IMR-90 (cell line): Measurements from ENCODE around the gene DGKB. TPM values are rescaled to one million over a fixed set of nuclear protein-coding genes. Genes with fewer than 3 reads are reported as not detected.

Experiments used
- ATAC-seq: fragments of 200-7000 bp; cut with Tn5 transposase; 2 replicates; pipeline ENCODE4 v1.9.1; 2020; ENCODE audit warnings: low read depth, mild to moderate bottlenecking, moderate library complexity
- BruUV-seq: library from RNA; stranded (reverse); fragments of 400-500 nt; replicated peaks from 2 replicates; lab custom pipeline; 2021; lab: Mats Ljungman, UMichigan
- CTCF ChIA-PET: fragments of 300-600 bp; formaldehyde crosslinking; extraction: SDS; loops from one replicate; lab custom pipeline; 2021; ENCODE audit warnings: antibody characterized with exemption; lab: Yijun Ruan, JAX
- POLR2A ChIA-PET: fragments of 300-600 bp; sonication (Branson Sonifier 250); formaldehyde crosslinking; loops from one replicate; lab custom pipeline; 2022; ENCODE audit warnings: antibody characterized with exemption; ENCODE audit not compliant: unreplicated experiment; lab: Charles Lee
- DNase-seq: peaks from one replicate; pipeline ENCODE4 v3.0.0; 2013
- H2AFZ ChIP-seq: replicated peaks from 2 replicates; pipeline ENCODE3; 2013; ENCODE audit warnings: low read length, mild to moderate bottlenecking; ENCODE audit not compliant: poor library complexity
- H2AK5ac ChIP-seq: 2 replicates; pipeline ENCODE4 v1.6.1; 2013; ENCODE audit warnings: low read depth, low read length, inconsistent platforms
- H2AK9ac ChIP-seq: replicated peaks from 2 replicates; pipeline ENCODE3; 2013; ENCODE audit warnings: mild to moderate bottlenecking, low read depth, low read length, moderate library complexity; ENCODE audit not compliant: poor library complexity
- H2BK120ac ChIP-seq: 2 replicates; pipeline ENCODE4 v1.6.1; 2013; ENCODE audit warnings: low read depth, low read length, inconsistent platforms
- H2BK15ac ChIP-seq: 3 replicates; pipeline ENCODE4 v1.6.1; 2013; ENCODE audit warnings: low read depth, low read length, inconsistent platforms
- H2BK20ac ChIP-seq: 2 replicates; pipeline ENCODE4 v1.6.1; 2013; ENCODE audit warnings: low read depth, mild to moderate bottlenecking, inconsistent platforms, low read length, moderate library complexity
- H2BK5ac ChIP-seq: 2 replicates; pipeline ENCODE4 v1.6.1; 2013; ENCODE audit warnings: mild to moderate bottlenecking, low read depth, low read length, inconsistent platforms; ENCODE audit not compliant: poor library complexity, severe bottlenecking
- H3K14ac ChIP-seq: replicated peaks from 2 replicates; pipeline ENCODE4 v1.6.1; 2013; ENCODE audit warnings: low read depth, low read length, inconsistent platforms
- H3K18ac ChIP-seq: 2 replicates; pipeline ENCODE4 v1.6.1; 2013; ENCODE audit warnings: low read depth, low read length, control low read depth
- H3K23ac ChIP-seq: 2 replicates; pipeline ENCODE4 v1.6.1; 2013; ENCODE audit warnings: low read depth, low read length, inconsistent platforms
- H3K27ac ChIP-seq: 2 replicates; pipeline ENCODE4 v1.5.1; 2013; ENCODE audit warnings: mild to moderate bottlenecking, control low read depth, low read length; ENCODE audit not compliant: insufficient read depth
- H3K27me3 ChIP-seq: 2 replicates; pipeline ENCODE4 v1.6.1; 2013; ENCODE audit warnings: low read length; ENCODE audit not compliant: control insufficient read depth, insufficient read depth
- H3K36me3 ChIP-seq: 2 replicates; pipeline ENCODE4 v1.6.1; 2013; ENCODE audit warnings: low read length, mixed read lengths; ENCODE audit not compliant: control insufficient read depth, insufficient read depth
- H3K4ac ChIP-seq: 2 replicates; pipeline ENCODE4 v1.6.1; 2013; ENCODE audit warnings: low read depth, low read length, inconsistent platforms
- H3K4me1 ChIP-seq: 2 replicates; pipeline ENCODE4 v1.6.1; 2013; ENCODE audit warnings: low read length, mixed read lengths; ENCODE audit not compliant: control insufficient read depth, insufficient read depth
- H3K4me2 ChIP-seq: 2 replicates; pipeline ENCODE4 v1.6.1; 2013; ENCODE audit warnings: low read depth, mild to moderate bottlenecking, control low read depth, low read length, moderate library complexity
- H3K4me3 ChIP-seq: 2 replicates; pipeline ENCODE4 v1.5.1; 2013; ENCODE audit warnings: low read depth, mild to moderate bottlenecking, control low read depth, low read length, moderate library complexity; ENCODE audit not compliant: insufficient read depth
- H3K56ac ChIP-seq: 2 replicates; pipeline ENCODE4 v1.6.1; 2013; ENCODE audit warnings: low read length, inconsistent platforms; ENCODE audit not compliant: insufficient read depth; ENCODE audit errors: extremely low read depth
- H3K79me1 ChIP-seq, 2 experiments: 2 replicates each; pipeline ENCODE4 v1.6.1; 2013; ENCODE audit warnings: low read length in 2 of 2, inconsistent platforms in 1 of 2, low read depth in 1 of 2
- H3K9ac ChIP-seq: 2 replicates; pipeline ENCODE4 v1.6.1; 2013; ENCODE audit warnings: low read depth, low read length, control low read depth
- H3K9me1 ChIP-seq: 2 replicates; pipeline ENCODE4 v1.6.1; 2013; ENCODE audit warnings: low read length, inconsistent platforms; ENCODE audit not compliant: insufficient read depth
- H3K9me3 ChIP-seq: 2 replicates; pipeline ENCODE4 v1.6.1; 2013; ENCODE audit warnings: low read length; ENCODE audit not compliant: control insufficient read depth, insufficient read depth
- H4K20me1 ChIP-seq: 2 replicates; pipeline ENCODE4 v1.6.1; 2013; ENCODE audit warnings: low read length, inconsistent platforms; ENCODE audit not compliant: insufficient read depth
- H4K5ac ChIP-seq: 2 replicates; pipeline ENCODE4 v1.6.1; 2013; ENCODE audit warnings: mild to moderate bottlenecking, low read depth, low read length, control low read depth
- H4K8ac ChIP-seq, 2 experiments: 2 replicates each; pipeline ENCODE4 v1.6.1; 2013; ENCODE audit warnings: low read depth in 2 of 2, low read length in 2 of 2, control low read depth in 1 of 2, inconsistent platforms in 1 of 2
- H4K91ac ChIP-seq: 2 replicates; pipeline ENCODE4 v1.6.1; 2013; ENCODE audit warnings: low read depth, low read length, inconsistent platforms; ENCODE audit not compliant: insufficient read depth
- BHLHE40 ChIP-seq: fragments of 150-350 bp; IDR thresholded peaks from 2 replicates; pipeline ENCODE4 v1.6.1; 2016; ENCODE audit warnings: mild to moderate bottlenecking, low read depth, low read length
- CEBPB ChIP-seq: IDR thresholded peaks from 2 replicates; pipeline ENCODE4 v1.6.1; 2012; ENCODE audit warnings: low read depth, low read length, improper control_type of control experiment
- CHD1 ChIP-seq: IDR thresholded peaks from 2 replicates; pipeline ENCODE4 v1.6.1; 2012; ENCODE audit warnings: low read depth, low read length, improper control_type of control experiment
- FOS ChIP-seq: fragments of 150-350 bp; IDR thresholded peaks from 2 replicates; pipeline ENCODE4 v1.6.1; 2016; ENCODE audit warnings: low read depth, low read length
- MAFK ChIP-seq: IDR thresholded peaks from 2 replicates; pipeline ENCODE4 v1.6.1; 2012; ENCODE audit warnings: low read depth, low read length, improper control_type of control experiment
- MAZ ChIP-seq: IDR thresholded peaks from 2 replicates; pipeline ENCODE4 v1.6.1; 2012; ENCODE audit warnings: low read depth, mild to moderate bottlenecking, low read length, improper control_type of control experiment, moderate library complexity, borderline replicate concordance
- MXI1 ChIP-seq: IDR thresholded peaks from 2 replicates; pipeline ENCODE4 v1.6.1; 2012; ENCODE audit warnings: low read depth, mild to moderate bottlenecking, low read length, moderate library complexity, borderline replicate concordance
- NFE2L2 ChIP-seq: fragments of 150-350 bp; IDR thresholded peaks from 2 replicates; pipeline ENCODE4 v1.6.1; 2016; ENCODE audit warnings: low read depth, mild to moderate bottlenecking, low read length
- POLR2A ChIP-seq: IDR thresholded peaks from 2 replicates; pipeline ENCODE4 v1.6.1; 2012; ENCODE audit warnings: mild to moderate bottlenecking, low read depth, low read length
- RAD21 ChIP-seq: IDR thresholded peaks from 2 replicates; pipeline ENCODE4 v1.6.1; 2012; ENCODE audit warnings: low read length, improper control_type of control experiment
- RCOR1 ChIP-seq: IDR thresholded peaks from 2 replicates; pipeline ENCODE4 v1.6.1; 2012; ENCODE audit warnings: mild to moderate bottlenecking, low read length, improper control_type of control experiment; ENCODE audit not compliant: insufficient replicate concordance
- RFX5 ChIP-seq: IDR thresholded peaks from 2 replicates; pipeline ENCODE4 v1.8.0; 2012; ENCODE audit warnings: low read depth, mild to moderate bottlenecking, low read length, moderate library complexity
- SMC3 ChIP-seq: fragments of 150-350 bp; IDR thresholded peaks from 2 replicates; pipeline ENCODE4 v1.6.1; 2016; ENCODE audit warnings: low read depth, mild to moderate bottlenecking, antibody characterized with exemption, low read length, moderate library complexity
- WGBS, 2 experiments: methylation state at CpG; one replicate each; pipeline versions ENCODE4 v1.1.5 to v1.1.7; 2013; ENCODE audit warnings: missing lambda C conversion rate in 2 of 2; ENCODE audit not compliant: insufficient read length in 1 of 2; ENCODE audit errors: extremely low coverage in 2 of 2; 5-methylcytosine and 5-hydroxymethylcytosine counted together
- dilution Hi-C: fragments of 300-500 bp; cut with HindIII; formaldehyde crosslinking; loops from one replicate; pipeline ENCODE4 v1.14.3; 2018; ENCODE audit warnings: low sequenced_read_pairs; ENCODE audit not compliant: unreplicated experiment
- in situ Hi-C: fragments of 300-500 bp; cut with MboI; formaldehyde crosslinking; loops from 3 replicates; pipeline ENCODE4 v1.14.3; 2019; ENCODE audit warnings: low sequenced_read_pairs, inconsistent platforms, mixed read lengths
- intact Hi-C: fragments of 100-400 bp; cut with micrococcal nuclease; formaldehyde crosslinking; loops from 2 replicates; pipeline ENCODE4 v1.10.0; 2022
- polyA plus RNA-seq, 3 experiments: library from polyadenylated mRNA; depleted of rRNA; stranded (reverse); fragments of >200 nt; gene quantifications; 2 replicates each; pipeline ENCODE4 v1.2.3, GENCODE V29; 2012; ENCODE audit warnings: low replicate concordance in 1 of 3
- total RNA-seq: library from RNA; depleted of rRNA; stranded (reverse); fragments of >200 nt; gene quantifications from 2 replicates; pipeline ENCODE4 v1.2.3, GENCODE V29; 2012
- TF ChIP-seq, protein P1 (sequence below): fragments of 150-350 bp; IDR thresholded peaks from 2 replicates; pipeline ENCODE4 v1.6.1; 2017; ENCODE audit warnings: mild to moderate bottlenecking, antibody characterized with exemption, low read length, low read depth
- TF ChIP-seq, protein P2 (sequence below): fragments of 150-350 bp; IDR thresholded peaks from 2 replicates; pipeline ENCODE4 v1.6.1; 2016; ENCODE audit warnings: low read depth, mild to moderate bottlenecking, low read length, moderate library complexity, borderline replicate concordance
- TF ChIP-seq, protein P3 (sequence below): conservative IDR thresholded peaks from 2 replicates; pipeline ENCODE4 v1.5.1; 2012; ENCODE audit warnings: mild to moderate bottlenecking, low read depth, low read length, improper control_type of control experiment

The DGKB gene
- total and polyA plus RNA-seq, 2 of the 4 experiments (the other 2 are of a cell fraction): not detected

DNA sequence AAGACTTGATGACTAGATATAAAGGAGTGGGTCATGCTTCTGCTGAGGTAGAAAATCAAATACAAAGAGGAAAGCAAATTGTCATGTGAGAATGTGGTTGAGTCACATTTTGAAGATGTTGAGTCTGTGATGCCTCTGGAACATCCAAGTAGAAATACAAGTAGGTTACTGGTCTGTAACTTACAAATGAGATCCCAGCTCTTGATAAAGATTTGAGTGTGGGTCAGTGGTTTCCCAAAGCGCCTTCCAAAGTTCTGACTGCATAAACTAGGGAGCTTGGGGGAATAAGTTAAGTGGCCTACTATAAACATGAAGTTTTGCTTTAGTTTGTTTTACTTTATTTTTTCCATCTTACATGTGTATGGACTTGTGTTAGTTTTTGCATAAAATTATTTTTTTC lies 768.8 kb downstream of the DGKB start:
- Histone ChIP-seq H3K14ac (no peak overlapping the region), H2BK120ac (no peak overlapping the region), H3K36me3 (no peaks in the 10 kb centered on the region), H3K4me3 (no peak overlapping the region), H3K4me2 (no peak overlapping the region), H3K4ac (no peak overlapping the region), H3K23ac (no peak overlapping the region), H4K91ac (no peak overlapping the region), H3K9me1 (no peaks in the 10 kb centered on the region), H3K9ac (no peak overlapping the region), H4K8ac (no peak overlapping the region), H3K4me1 (no peaks in the 10 kb centered on the region), H2AK5ac (no peak overlapping the region), H2AFZ (no peak overlapping the region), H3K9me3 (no peaks in the 10 kb centered on the region), H2BK15ac (no peak overlapping the region), H3K27ac (no peak overlapping the region), H3K18ac (no peak overlapping the region), H2AK9ac (no peak overlapping the region), H3K79me1 (no peaks in the 10 kb centered on the region), H4K5ac (no peak overlapping the region), H2BK20ac (no peak overlapping the region), H3K27me3 (no peaks in the 10 kb centered on the region), H4K20me1 (no peaks in the 10 kb centered on the region), H3K56ac (no peak overlapping the region), H2BK5ac (no peak overlapping the region)
- WGBS, 2 experiments: no CpG with 5 or more reads among the region's 1 CpG
- BruUV-seq: no TSS peak
- ATAC-seq (no peak), DNase-seq (no peak)
- ChIA-PET POLR2A (no interaction called here), CTCF (no interaction called here)
- intact Hi-C loops: no loop called here
- TF ChIP-seq MAZ (no peak), NFE2L2 (no peak), CEBPB (no peak), CHD1 (no peak), POLR2A (no peak), MXI1 (no peak), FOS (no peak), RCOR1 (no peak), RAD21 (no peak), MAFK (no peak), RFX5 (no peak), BHLHE40 (no peak), SMC3 (no peak)
- TF ChIP-seq, protein P1, sequence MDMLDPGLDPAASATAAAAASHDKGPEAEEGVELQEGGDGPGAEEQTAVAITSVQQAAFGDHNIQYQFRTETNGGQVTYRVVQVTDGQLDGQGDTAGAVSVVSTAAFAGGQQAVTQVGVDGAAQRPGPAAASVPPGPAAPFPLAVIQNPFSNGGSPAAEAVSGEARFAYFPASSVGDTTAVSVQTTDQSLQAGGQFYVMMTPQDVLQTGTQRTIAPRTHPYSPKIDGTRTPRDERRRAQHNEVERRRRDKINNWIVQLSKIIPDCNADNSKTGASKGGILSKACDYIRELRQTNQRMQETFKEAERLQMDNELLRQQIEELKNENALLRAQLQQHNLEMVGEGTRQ: no peak
- TF ChIP-seq, protein P2, sequence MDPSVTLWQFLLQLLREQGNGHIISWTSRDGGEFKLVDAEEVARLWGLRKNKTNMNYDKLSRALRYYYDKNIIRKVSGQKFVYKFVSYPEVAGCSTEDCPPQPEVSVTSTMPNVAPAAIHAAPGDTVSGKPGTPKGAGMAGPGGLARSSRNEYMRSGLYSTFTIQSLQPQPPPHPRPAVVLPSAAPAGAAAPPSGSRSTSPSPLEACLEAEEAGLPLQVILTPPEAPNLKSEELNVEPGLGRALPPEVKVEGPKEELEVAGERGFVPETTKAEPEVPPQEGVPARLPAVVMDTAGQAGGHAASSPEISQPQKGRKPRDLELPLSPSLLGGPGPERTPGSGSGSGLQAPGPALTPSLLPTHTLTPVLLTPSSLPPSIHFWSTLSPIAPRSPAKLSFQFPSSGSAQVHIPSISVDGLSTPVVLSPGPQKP: no peak
- TF ChIP-seq, protein P3, sequence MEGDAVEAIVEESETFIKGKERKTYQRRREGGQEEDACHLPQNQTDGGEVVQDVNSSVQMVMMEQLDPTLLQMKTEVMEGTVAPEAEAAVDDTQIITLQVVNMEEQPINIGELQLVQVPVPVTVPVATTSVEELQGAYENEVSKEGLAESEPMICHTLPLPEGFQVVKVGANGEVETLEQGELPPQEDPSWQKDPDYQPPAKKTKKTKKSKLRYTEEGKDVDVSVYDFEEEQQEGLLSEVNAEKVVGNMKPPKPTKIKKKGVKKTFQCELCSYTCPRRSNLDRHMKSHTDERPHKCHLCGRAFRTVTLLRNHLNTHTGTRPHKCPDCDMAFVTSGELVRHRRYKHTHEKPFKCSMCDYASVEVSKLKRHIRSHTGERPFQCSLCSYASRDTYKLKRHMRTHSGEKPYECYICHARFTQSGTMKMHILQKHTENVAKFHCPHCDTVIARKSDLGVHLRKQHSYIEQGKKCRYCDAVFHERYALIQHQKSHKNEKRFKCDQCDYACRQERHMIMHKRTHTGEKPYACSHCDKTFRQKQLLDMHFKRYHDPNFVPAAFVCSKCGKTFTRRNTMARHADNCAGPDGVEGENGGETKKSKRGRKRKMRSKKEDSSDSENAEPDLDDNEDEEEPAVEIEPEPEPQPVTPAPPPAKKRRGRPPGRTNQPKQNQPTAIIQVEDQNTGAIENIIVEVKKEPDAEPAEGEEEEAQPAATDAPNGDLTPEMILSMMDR: no peak
- in situ Hi-C loops: no loop called here
- dilution Hi-C loops: no loop called here
